T-helper 22 cell (primary cell): Measurements from ENCODE around the gene CCDC85B.

Experiments
- DNase-seq: peaks from one replicate; pipeline ENCODE4 v3.0.0-alpha.2; 2020; ENCODE audit warnings: low read depth

CCDC85B gene

DNA sequence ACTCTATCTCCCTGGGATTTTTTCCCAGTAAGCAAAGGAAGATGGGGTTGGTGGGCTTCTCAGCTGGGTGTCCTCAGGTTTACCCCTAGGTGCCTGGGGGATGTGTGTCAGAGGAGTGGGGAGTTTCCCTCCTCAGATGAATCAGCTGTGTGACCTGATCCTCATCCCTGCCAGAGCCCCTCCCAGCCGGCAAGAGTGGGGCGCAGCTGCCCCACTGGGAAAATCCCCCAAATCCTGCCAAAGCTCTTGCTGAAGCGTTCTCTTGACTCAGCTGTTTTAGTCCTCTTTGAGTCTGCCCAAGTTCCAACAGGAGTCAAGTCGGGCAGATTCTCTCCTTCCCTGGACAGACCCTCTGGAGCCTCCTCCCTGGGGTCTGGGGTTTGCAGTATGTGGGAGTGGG is 22.4 kb downstream of the CCDC85B start:
- DNase-seq, result no peak

- DNase-seq, result no peak
Observed at GRCh38 chr11:65915101-65915820, 24.8 kb downstream of the CCDC85B start.

DNA sequence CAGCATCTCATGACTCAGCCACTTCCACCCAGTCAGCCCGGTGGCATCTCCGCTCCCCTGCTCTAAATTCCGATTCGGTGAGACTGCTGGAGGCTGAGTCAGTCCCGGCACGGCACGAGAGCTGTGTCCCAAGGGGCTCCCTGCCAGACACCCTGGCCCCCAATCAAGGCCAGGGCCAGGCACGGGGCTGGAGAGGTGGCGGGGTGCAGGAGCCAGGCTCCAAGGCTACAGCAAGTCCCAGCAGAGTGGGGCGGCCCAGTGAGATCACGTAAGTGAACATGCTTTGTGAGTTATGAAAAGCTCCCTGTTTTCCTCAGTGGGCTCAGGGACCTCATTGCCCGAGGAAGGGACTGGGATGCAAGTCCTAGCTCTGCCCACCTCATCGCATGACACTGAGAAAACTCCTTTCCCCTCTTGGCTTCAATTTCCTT is 25.4 kb downstream of the CCDC85B start:
- no peak for DNase-seq

- DNase-seq, result no peak
Observed at GRCh38 chr11:65916391-65916790, 25.9 kb downstream of the CCDC85B start.

GRCh38 chr11:65917077-65917433 is 26.6 kb downstream of the CCDC85B start:
- DNase-seq, result no peak

GRCh38 chr11:65917434-65918210 is 27.1 kb downstream of the CCDC85B start:
- no peak for DNase-seq

- no peak for DNase-seq
Observed at GRCh38 chr11:65918211-65919140, 28.0 kb downstream of the CCDC85B start, which contains the start of gene C11orf68. Gene C11orf68, minus strand, starts transcription at chr11:65919062. Its CDS starts 31 bp downstream, at chr11:65919031.

GRCh38 chr11:65919141-65919572 is 28.7 kb downstream of the CCDC85B start, which contains the start of gene DRAP1:
Gene DRAP1, plus strand, starts transcription at chr11:65919426. Its CDS starts 76 bp downstream, at chr11:65919502.
- DNase-seq, result peak; percentile 99

DNA sequence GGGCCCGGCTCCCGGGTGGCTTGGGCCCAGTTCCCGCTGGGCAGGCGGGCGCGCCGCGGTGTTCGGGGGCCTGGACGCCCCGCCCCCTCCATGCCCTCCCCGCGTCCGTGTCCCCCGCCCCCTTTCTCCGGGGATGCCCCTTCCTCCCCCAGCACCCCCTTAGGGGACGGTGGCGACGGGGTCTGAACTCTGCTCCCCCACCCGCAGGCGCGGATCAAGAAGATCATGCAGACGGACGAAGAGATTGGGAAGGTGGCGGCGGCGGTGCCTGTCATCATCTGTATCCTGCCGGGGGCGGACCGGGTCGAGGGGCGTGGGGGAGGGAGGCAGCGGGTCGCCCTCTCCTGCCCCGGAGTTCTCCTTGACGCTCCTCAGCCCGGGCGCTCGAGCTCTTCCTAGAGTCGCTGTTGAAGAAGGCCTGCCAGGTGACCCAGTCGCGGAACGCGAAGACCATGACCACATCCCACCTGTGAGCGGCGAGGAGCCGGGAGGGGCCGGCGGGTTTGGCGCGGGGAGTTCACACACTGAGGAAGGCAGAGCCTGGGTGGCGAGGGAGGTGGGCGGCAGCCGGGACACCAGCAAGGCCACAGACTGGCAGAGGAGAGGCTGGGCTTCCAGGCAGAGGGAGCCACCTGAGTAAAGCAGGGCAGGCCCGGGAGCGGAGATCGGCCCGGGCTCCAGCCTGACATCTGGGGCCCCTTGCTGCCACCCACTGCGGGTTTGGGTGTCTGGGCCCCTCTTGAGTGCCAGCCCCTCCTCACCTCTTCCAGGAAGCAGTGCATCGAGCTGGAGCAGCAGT is 29.3 kb downstream of the CCDC85B start:
- DNase-seq, result peak; percentile 64

- no peak for DNase-seq
Observed at GRCh38 chr11:65920372-65920802, 29.9 kb downstream of the CCDC85B start.

DNA sequence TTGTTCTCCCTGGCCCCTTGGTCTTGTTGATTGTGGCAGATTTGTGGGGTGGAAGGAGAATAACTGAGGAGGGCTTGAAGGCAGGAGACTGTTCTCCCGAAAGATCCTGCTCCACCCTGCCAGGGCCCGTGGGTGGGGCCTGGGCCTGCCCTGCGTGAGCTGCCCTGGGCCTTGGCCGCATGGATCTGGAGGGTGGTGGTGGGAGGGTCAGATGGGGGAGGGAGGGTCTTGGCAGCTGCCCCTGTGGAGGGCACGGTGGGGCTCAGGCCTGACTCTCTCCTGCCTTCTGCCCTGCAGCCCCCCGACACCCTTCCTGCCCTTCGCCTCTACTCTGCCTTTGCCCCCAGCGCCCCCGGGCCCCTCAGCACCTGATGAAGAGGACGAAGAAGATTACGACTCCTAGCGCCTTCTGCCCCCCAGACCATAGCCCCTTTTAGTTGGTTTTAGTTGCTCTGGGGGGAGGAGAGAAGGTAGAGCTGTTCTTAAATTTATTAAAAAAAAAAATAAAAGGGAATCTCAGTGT is 30.6 kb downstream of the CCDC85B start:
- DNase-seq, result no peak

- DNase-seq, result no peak
Observed at GRCh38 chr11:65921876-65922275, 31.4 kb downstream of the CCDC85B start.

DNA sequence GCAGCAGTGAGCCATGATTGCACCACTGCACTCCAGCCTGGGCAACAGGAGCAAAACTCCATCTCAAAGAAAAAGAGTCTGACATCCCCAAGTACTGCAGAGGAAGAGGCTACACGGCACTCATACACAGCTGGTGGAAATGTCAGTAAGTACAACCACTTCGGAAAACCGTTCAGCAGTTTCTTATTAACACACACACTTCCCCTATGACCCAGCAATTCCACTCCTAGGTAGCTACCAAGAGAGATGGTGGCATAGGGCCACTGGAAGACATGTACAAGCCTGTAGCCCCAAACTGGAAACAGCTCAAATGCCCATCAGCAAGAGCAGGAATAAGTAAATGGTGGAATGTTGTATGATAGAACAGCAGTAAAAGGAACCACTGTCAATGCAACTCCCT is 32.1 kb downstream of the CCDC85B start:
- no peak for DNase-seq

- DNase-seq, result no peak
Observed at GRCh38 chr11:65925397-65925796, 34.9 kb downstream of the CCDC85B start.

- peak; percentile 55 for DNase-seq
Observed at GRCh38 chr11:65927904-65928397, 37.5 kb downstream of the CCDC85B start.

- no peak for DNase-seq
Observed at GRCh38 chr11:65928667-65929066, 38.2 kb downstream of the CCDC85B start.

- DNase-seq, result no peak
Observed at GRCh38 chr11:65931773-65932557, 41.5 kb downstream of the CCDC85B start.

GRCh38 chr11:65932558-65932919 is 42.1 kb downstream of the CCDC85B start:
- DNase-seq, result no peak

DNA sequence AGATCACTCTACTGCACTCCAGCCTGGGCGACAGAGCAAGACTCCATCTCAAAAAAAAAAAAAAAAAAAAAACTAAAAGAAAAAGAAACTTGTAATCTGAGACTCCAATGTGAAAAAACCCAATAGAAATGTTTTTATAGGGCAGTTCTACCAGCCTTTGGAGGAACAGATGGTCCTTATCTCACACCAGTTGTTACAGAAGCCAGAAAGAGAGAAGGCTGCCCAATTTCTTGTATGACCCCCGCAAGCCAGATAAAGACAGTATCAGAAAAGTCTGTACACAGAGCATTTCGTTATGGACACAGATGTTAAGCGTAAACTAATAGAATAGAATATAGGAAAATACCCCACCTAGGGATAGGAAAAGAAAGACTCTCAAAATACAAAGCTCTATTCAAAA is 43.5 kb downstream of the CCDC85B start:
- DNase-seq, result no peak

DNA sequence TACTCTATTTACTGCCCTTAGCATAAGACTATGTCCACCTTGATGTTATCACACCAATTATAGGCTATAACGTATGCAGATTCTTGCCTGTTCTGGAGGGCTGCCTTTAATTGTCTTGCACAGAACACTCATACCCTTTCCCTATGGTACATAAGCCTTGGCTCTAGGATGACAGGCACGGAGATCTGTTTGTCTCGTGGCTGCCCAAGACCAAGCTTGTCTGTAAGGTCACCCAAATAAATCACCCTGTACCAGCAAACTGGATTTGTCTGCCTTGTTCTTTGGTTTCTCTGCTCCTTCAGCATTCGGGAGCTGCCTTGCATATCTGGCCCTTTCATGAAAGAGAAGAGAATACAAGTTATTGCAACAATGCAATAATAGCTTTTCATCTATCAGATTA is 47.3 kb downstream of the CCDC85B start:
- DNase-seq, result no peak
